HG03457 (cell line): ENCODE data around the gene CTNNA1.

ENCODE experiments used
- ATAC-seq: cut with Tn5 transposase; IDR thresholded peaks from one replicate; pipeline ENCODE4 v1.9.1; 2021; ENCODE audit warnings: moderate number of reproducible peaks; ENCODE audit not compliant: unreplicated experiment

Gene CTNNA1

DNA sequence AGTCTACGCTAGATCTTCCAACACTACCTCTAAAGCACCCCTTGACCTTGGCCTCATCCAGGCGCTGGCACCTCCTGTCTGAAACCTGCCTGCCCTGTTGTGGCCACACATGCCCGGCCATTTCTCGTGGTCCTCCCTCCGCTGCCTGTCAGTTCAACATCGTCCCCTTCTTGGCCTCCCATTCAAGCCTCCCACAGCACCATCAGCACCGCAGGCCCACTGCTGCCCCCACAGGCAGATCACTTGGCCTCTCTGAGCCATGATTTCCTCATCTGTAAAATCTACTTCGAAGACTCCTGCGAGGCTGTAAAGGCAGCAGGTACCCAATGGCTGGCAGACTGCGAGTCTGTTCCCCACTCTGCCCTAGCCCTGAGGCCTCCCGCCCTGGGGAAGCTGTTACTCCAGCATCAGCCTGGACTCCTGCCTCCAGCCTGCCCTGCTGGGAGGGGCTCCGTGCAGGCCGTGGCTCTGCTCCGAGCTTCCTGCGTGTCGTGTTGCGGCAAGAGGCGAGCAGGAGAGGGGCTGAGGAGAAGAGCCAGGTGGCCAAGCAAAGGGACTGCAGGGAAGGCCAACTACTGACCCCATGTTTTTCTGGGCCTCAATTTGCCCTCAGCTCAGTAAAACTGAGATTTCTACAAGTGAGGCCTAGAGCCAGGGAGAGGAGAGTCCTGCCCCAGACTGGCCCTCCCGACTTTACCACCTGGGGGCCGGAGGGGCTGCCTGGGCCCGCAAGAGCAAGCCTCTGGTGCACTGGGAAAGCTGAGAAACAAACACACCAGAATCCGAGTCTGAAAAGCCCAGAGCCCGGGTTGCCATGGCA, 192.4 kb downstream of the CTNNA1 start:
- ATAC-seq, result no peak

DNA sequence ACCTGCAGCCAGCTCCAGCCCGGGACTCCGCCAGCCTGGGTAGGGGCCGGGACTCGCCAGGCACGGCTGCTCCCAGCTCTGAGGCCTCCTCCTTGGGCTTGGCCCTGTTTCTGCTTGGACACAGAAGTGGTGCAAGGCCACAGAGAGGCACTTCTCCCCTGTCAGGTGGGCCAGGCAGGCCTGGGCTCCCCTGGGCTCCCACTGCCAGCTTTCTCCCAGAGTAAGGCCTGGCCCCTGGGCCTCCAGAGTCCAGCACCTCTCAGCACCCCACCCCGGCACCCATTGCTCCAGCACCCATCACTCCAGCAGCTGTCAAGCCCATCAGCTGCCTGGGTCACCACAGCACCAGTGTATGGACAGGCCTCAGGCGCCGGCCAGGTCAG, 193.0 kb downstream of the CTNNA1 start:
- no peak for ATAC-seq

DNA sequence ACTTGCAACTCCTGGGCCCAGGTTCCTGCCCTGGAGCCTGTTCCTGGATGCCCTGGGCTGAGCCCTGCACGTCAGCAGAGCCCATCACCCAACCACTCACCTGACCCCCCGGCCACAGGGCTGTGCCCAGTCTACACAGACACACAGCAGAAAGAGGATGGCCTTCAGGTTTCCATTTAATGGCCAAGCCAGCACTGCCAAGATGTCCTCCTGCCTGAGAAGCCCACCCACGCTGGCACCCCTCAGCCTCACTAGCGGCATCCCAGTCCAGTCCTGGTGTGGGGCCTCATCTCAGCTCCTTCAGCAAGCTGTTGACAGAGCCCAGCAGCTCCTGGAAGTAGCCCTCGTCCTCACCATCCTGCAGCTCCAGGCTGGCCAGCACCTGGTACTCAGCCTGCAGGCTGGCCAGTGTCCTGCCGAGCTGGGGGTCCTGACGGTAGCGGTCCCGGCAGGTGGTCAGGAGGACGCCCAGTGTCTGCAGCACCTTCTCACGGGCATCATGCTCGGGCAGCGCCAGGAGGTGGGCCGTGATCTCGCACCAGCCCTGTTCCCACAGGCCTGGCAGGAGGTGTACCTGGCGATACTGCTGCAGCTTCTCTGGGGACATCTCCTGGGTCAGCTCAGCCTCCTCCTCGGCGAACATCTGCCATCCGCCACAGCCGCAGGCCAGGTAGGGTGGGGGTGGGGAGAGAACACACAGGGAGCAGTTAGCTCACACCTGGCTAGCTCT, 193.8 kb downstream of the CTNNA1 start:
- no peak for ATAC-seq

DNA sequence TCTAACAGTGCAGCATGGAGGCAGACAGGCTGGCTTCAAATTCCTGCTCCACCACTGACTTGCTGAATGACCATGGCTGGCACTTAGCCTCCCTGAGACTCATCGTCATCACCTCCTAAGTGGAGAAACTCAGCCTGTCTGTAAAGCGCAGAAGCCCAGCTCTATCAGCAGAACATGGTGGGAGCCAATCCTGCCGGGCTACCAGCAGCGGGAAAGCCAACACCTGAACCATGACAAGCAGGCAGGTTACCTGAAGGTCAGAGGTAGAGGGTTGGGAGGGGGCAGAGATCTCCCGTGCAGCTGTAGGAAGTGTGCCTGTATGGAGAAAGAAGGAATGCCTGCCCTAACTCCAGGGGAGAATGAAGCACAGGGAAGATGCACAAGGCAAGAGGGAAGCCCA, 194.6 kb downstream of the CTNNA1 start:
- ATAC-seq, result no peak

DNA sequence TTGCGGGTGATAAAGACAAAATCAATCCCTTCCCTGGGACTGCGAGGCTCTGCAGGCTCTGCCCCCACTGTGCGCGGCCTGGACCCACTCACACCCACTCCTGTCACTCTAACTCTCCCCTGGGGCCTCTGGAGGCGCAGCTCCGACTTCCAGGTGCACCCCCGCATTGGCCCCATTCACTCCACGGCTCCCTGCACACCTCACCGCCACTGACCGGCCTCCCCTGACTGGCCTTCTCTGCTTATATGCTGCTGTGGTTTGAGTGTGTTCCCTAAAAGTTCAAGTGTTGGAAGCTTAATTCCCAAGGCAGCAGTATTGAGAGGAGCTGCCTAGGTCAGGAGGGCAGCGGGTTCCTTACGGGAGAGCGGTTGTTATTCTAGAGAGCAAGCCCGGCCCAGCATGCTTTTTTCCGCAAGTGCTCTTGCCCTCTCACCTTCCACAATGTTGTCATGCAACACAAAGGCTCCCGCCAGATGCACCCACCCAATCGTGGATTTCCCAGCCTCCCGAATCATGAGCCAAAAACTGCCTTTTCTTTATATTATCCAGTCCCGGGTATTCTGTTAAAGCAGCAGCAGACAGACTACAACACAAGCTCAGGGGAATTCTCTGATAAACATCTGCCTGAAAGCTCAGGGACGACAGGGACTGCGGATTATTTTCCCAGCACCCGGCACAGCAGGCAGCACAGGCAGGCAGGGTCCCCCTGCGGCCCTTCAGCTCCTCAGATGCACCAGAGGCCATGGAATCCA, 195.4 kb downstream of the CTNNA1 start:
- ATAC-seq, result no peak

DNA sequence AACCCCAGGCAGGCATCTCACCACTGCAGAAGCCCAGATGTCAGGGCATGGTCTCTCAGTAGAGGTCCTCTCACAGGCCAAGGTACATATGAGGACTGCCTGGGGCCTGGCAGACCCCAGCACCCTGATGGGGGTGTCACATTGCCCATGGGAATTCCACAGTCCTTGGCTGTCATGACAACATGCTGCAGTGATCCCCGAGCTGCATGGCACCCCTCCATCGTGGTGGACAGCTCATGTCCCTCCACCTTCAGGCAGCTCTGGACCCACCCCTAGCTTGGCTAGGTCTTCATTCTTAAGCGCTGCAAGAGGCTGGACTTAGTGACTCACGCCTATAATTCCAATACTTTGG, 196.0 kb downstream of the CTNNA1 start:
- no peak for ATAC-seq

DNA sequence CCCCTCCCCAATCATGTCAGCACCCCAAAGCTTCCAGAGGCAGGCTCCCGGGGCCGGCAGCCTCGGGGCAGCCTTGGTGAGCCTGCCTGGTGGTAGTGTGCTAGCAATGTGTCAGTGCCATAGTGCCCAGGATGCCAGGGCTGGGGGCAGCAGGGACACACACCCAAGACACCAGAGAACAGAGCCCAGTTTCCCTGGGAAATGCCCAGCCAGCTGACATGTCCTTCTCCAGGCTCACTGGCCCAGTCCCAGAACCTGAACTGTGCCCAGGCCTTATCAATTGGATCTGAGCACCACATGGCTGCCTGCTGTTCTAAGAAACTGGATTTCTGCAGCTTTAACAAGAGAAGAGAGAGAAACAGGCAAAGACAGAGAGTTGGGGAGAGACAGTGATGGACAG, 196.8 kb downstream of the CTNNA1 start:
- no peak for ATAC-seq

DNA sequence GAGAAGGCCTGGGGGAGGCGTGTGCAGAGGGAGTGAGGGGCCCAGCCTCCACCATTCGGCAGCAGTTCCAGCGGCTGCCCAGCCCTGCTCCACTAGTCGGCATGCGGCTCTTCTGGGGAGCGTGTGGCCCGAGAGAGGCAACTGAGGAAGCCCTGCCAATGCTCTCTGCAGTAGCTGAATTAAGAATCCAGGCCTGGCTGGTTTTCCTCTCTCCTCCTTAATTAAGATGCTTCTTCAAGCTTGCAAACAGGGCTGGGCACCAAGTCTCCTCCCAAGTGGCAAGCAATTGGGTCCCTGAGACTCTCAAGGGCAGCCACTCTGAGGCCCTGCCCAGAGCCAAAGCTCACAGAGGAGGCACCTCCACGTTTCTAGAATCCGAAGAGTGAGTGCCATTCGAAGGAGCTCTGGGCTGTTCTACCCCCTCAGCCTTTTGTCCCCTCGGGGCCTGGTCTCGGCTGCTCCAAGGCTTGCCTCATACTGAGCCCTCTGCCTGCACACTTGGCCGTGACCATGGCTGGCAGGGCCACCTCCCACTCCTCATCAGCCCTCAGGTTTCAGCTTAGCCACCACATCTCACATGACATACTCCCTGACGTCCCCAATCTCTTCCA, 197.3 kb downstream of the CTNNA1 start:
- no peak for ATAC-seq

DNA sequence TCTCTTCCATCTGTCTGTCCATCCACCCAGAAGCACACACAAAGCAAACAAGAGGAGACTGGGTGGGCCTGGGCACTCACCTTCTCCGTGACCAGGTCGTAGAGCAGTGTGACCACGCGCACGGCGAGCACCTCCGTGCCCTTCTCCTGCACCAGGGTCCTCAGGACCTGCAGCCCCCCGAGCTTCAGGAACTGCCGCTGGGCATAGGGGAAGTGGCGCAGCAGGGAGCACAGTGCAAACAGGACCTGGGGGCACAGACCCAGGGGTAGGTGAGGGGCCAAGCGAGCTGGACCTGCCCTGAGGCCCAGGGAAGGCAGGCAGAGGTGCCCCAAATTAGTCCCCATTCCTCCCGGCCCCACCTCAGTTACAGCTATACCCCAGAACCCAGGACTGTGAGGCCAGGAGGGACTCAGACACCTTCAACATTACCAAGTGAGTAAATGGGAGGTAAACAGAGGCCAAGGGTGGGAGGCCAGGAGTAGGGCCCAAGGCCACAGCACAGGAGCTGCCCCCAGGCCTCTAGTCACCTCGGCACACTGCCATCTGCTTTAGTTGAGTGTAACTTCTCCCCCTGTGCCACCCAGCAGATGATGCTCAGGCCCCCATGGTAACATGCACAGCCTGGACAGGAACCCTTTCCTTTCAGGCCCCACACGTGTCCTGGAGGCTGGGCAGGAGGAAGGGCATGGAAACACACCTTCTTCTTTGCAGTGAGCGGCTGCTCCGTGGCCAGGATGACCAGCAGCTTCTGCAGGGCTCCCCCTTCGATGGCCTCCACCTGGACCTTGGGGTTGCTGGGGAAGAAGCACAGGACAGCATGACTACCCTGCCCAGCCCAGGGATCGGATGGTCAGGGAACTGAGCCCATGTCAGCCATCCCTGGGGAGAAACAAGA, 198.1 kb downstream of the CTNNA1 start:
- ATAC-seq, result no peak

DNA sequence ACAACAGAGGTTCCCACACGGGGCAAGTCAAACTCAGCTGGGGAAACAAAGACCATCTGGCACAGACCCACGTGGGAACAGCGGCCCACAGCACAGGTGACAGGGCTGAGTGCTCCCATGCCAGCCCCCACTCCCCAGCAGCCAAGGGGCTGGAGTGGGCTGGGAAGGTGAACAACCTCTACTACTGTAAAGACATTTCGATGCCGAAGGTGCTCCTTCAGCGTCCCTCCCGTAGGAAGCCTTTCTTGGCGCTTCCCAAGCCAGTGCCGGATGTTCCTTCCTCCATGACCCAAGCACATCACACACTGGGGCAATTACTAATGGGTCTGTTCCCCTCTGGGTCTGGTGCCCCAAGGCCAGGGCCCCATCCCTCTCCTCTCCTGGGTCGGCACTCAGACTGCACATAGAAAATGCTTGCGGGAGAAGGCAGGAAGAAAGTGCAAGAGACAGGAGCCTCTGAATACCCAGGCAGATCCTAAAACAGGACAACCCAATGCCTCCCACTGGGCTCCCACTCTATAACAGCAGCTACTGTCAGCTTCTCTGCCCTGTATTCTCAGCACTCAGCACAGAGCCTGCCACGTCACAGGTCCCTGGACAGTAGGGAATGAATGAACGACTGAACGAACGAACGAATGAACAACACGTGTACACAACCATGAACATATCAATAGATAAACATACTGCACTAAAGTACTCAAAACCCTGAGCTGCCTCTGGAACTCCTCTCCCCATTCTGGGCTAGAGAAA, 198.9 kb downstream of the CTNNA1 start:
- no peak for ATAC-seq

DNA sequence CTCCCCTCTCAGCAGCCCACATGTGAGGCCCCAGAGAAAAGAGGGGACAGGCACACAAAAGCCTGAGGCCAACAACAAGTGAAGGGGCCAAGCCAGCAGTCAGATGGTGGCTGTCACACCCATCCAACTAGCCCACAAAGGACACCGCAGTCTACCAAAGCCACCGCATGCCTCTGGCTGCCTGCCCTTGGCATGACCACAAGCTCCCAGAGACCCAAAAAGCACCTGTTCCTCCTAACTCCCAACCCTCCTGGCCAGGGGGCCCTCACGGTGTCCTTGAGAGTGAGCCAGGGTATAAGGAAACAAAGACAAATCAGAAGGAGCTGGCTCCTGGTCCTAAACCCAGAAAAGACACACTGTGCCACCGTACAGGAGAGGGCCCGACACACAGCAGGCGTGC, 199.7 kb downstream of the CTNNA1 start:
- ATAC-seq, result no peak

DNA sequence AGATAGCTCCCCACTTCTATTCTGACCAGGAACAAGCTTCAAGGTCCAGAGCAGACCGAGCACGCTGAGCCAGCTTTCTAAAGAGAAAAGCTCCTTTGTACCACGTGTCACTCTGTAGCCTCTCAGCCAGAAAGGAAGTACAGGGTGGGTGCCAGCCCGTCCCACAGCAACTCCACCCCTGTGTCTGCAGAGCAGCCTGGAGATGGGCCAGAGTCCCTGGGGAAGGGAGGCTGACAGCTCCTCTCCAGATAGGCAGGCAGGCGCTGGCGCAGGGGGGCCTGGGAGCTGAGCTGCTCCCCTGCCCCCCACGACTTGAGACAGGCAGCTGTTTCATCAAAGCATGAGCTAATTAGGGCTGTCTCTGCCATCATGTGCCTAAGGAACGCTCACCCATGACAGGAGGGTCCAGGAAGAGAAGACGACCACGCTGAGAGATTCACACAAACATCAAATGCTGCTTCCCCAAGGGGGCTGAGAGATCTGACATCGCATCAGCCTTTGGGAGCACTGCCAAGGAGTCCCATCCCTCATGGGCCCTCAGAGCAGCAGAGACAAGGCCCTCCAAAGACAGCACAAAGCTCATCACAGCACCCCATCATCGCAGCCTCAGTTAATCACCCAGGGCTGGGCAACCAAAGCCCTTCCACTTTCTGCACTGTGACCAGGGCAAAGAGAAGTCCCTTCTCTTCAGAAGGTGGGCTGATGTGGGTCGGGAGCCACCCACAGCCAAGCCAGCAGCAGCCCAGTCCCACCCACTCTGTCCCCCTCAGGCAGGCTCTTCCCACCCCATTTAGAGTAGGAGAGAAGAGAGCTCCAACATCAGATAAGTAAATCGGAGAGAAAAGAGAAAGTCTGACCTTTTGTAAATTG, 200.4 kb downstream of the CTNNA1 start:
- no peak for ATAC-seq

DNA sequence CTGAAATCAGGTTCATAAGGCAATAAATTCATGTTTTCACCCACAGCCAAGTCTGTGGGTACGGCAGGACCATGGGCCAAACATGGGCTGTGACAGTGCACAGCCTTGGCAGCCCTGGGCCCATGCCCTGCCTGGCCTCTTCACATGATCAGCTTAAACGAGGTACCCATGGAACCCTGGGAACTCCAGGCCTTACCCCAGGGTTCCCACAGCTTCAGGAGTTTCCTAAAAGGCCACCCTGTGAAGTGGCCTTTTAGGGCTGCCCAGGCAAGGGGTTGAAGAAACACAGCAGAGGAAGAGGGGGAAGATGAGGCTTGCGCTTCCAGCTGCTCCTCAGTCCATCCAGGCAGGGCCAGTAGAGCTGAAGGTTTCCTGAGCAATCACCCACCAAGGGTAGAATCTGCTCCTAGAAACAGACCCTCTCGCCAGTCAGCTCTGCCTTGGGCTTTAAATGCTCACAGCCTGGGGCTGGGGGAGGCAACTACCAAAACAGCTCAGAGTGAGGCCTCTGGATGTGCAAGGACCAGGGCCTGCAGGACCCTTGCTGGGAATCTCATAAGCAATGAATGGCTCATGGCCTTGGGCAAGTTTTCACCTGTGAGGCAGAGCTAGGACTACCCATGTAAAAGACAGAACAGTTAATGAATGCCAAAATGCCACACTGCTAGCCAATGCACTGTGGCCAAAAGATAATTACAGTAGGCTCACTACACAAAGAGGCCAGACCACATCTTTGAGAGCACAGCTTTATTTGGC, 201.2 kb downstream of the CTNNA1 start:
- ATAC-seq, result no peak

DNA sequence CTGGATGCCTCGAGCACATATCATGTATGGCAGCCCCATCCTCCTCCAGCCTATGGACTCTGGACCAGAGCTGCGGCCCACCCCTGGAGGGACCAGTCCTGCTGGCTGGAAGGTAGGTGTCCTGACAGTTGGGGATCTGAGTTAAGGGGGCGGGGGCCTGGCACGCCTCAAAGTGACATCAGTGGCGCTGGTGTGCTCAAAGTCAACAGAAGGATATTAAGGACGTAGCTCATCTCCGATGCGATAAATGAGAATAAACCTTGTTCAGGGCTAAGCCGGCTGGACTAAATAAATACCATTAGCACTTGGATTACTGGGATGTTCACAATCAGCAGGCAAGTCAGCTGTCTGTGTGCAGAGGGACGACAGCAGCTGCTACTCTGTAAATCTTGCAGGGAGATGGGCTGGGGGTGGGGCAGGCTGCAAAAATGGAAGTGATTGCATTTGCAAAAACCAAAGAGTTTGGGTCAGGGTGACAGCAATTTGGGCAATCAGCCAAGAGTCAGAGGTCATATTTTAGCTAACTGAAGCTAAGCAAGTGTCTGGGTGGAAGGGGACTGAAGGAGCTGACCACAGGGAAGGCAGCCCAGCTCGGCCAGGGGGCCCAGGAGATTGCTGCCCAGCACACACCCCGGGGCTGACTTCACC, 201.9 kb downstream of the CTNNA1 start:
- ATAC-seq, result no peak

DNA sequence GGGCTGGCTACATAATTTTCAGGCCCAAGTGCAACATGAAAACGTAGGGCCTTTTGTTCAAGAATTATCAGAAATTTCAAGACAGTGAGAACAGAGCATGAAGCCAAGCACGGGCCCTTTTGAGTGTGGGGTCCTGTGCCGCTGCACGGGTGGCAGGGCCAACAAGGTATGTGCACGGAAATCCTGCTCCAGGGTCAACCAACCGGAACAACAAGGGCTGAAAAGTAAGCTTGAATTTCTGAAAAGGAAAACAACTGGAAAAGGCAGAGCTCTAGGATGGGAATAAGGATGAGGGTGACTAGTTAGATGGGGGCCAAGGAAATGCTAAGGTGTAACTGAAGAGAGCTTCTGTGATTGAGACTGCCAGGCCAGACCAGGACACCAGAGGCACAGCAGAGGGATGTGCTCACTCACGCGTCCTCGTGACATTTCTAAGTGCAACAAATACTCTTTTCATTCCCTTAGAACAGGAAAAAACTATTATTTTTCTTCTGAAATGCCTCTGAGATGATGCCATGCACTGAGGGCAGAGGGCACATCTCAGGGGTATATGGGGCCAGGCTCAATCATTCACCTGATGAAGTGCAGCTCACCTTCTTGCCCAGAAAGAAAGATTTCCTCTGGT, 202.6 kb downstream of the CTNNA1 start:
- ATAC-seq, result no peak

DNA sequence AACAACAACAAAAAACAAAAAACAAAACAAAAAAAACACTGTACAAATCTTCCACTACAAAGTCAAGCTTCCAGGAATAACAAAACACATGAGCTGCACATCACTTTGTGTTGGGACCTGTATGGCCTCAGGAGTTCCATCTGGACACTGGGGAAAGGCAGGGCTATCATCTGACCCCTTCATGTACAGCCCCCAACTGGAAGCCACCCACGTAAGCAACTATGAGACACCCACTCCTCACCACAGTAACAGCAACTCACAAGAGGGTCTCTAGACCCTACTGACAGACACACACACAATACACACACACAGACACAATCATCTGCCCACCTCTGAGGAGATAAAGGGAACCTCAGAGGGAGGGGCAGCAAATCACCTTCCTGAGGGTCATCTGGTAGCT, 203.6 kb downstream of the CTNNA1 start:
- no peak for ATAC-seq

DNA sequence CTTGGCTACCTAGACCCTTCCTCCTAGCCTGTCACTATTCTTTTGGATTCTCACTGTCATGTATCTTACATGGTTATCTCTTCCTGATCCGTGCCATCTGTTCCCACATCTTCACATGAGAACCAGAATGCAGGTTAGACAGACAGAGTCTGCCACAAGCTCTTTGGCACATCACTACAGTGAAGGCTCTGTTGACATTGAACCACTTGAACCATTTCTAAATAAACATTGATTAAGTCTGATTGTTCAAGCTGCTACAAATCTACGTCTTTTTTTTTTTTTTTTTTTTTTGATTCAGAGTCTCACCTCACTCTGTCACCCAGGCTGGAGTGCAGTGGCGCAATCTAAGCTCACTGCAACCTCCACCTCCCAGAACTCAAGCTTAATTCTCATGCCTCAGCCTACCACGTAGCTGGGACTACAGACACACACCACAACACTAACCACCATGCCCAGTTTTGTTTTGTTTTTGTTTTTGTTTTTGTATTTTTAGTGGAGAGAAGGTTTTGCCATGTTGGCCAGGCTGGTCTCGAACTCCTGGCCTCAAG, 207.0 kb downstream of the CTNNA1 start:
- no peak for ATAC-seq
